Neural cell (in vitro differentiated cells): ENCODE measurements around the gene ARL15. TPM values are rescaled to one million over a fixed set of nuclear protein-coding genes. Genes with fewer than 3 reads are reported as not detected.

ENCODE experiments used
- H2AFZ ChIP-seq: fragments of 200-600, 300-800 bp; sonication (generic), shearing (Covaris generic); 2 replicates; pipeline ENCODE4 v1.6.0; 2014; ENCODE audit warnings: low read depth, mild to moderate bottlenecking, antibody characterized with exemption, low read length, moderate library complexity
- H3F3A ChIP-seq: fragments of 200-600 bp; shearing (Covaris generic); 2 replicates; pipeline ENCODE4 v1.6.1; 2016; ENCODE audit warnings: mild to moderate bottlenecking, moderate library complexity, mixed read lengths, antibody characterized with exemption, low read length; ENCODE audit not compliant: insufficient read depth, poor library complexity, severe bottlenecking
- H3K27ac ChIP-seq: fragments of 200-600, 300-800 bp; sonication (generic), shearing (Covaris generic); 2 replicates; pipeline ENCODE4 v1.5.1; 2014; ENCODE audit warnings: mild to moderate bottlenecking, low read length, moderate library complexity
- H3K27me3 ChIP-seq: fragments of 300-800, 200-600 bp; sonication (generic), shearing (Covaris generic); 2 replicates; pipeline ENCODE4 v1.6.0; 2014; ENCODE audit warnings: mild to moderate bottlenecking, low read depth, low read length, moderate library complexity; ENCODE audit not compliant: insufficient read depth
- H3K36me3 ChIP-seq: fragments of 300-800, 200-600 bp; sonication (generic), shearing (Covaris generic); 2 replicates; pipeline ENCODE4 v1.5.1; 2014; ENCODE audit warnings: mild to moderate bottlenecking, antibody characterized with exemption, low read length, moderate library complexity; ENCODE audit not compliant: insufficient read depth
- H3K4me2 ChIP-seq: fragments of 300-800, 200-600 bp; sonication (generic), shearing (Covaris generic); 2 replicates; pipeline ENCODE4 v1.6.0; 2014; ENCODE audit warnings: mild to moderate bottlenecking, low read length
- H3K4me3 ChIP-seq: fragments of 300-800, 200-600 bp; sonication (generic), shearing (Covaris generic); 2 replicates; pipeline ENCODE4 v1.5.1; 2014; ENCODE audit warnings: mild to moderate bottlenecking, low read length, moderate library complexity
- H3K79me2 ChIP-seq: fragments of 200-600 bp; shearing (Covaris generic); replicated peaks from 2 replicates; pipeline ENCODE4 v1.6.0; 2014; ENCODE audit warnings: mild to moderate bottlenecking, low read length, moderate library complexity; ENCODE audit not compliant: insufficient read depth
- H3K9ac ChIP-seq: fragments of 300-800, 200-600 bp; sonication (generic), shearing (Covaris generic); 2 replicates; pipeline ENCODE4 v1.6.1; 2016; ENCODE audit warnings: mild to moderate bottlenecking, low read length, mixed read lengths
- H3K9me2 ChIP-seq: fragments of 200-600 bp; shearing (Covaris generic); 2 replicates; pipeline ENCODE4 v1.6.1; 2016; ENCODE audit warnings: mild to moderate bottlenecking, low read length, mixed read lengths; ENCODE audit not compliant: insufficient read depth
- H3K9me3 ChIP-seq: fragments of 200-600, 300-800 bp; sonication (generic), shearing (Covaris generic); 2 replicates; pipeline ENCODE4 v1.6.1; 2016; ENCODE audit warnings: mild to moderate bottlenecking, mixed run types, low read length, moderate library complexity, mixed read lengths
- H4K20me1 ChIP-seq: fragments of 200-600 bp; shearing (Covaris generic); 2 replicates; pipeline ENCODE4 v1.6.1; 2016; ENCODE audit warnings: mild to moderate bottlenecking, mixed run types; ENCODE audit not compliant: insufficient read depth
- CTCF ChIP-seq: fragments of 450-650 bp; IDR thresholded peaks from 2 replicates; pipeline ENCODE4 v1.5.1; 2014; ENCODE audit warnings: antibody characterized with exemption, mild to moderate bottlenecking, moderate library complexity; ENCODE audit not compliant: poor library complexity, severe bottlenecking
- EP300 ChIP-seq: fragments of 450-650 bp; conservative IDR thresholded peaks from 2 replicates; pipeline ENCODE4 v1.6.1; 2014; ENCODE audit warnings: antibody characterized with exemption, mild to moderate bottlenecking, moderate library complexity; ENCODE audit not compliant: poor library complexity, severe bottlenecking
- EZH2 ChIP-seq: fragments of 200-600, 300-800 bp; shearing (Covaris generic), sonication (generic); IDR thresholded peaks from 2 replicates; pipeline ENCODE4 v1.6.1; 2014; ENCODE audit warnings: antibody characterized with exemption, low read length, borderline replicate concordance, mild to moderate bottlenecking; ENCODE audit not compliant: insufficient read depth, poor library complexity, severe bottlenecking
- MXI1 ChIP-seq: fragments of 450-650 bp; conservative IDR thresholded peaks from 2 replicates; pipeline ENCODE4 v1.6.1; 2014; ENCODE audit warnings: antibody characterized with exemption, mild to moderate bottlenecking; ENCODE audit not compliant: poor library complexity, severe bottlenecking
- POLR2AphosphoS5 ChIP-seq: IDR thresholded peaks from 2 replicates; pipeline ENCODE4 v1.6.1; 2012
- RAD21 ChIP-seq: fragments of 450-650 bp; conservative IDR thresholded peaks from 2 replicates; pipeline ENCODE4 v1.6.1; 2014; ENCODE audit warnings: antibody characterized with exemption, mild to moderate bottlenecking, moderate library complexity
- REST ChIP-seq: IDR thresholded peaks from 2 replicates; pipeline ENCODE4 v1.6.1; 2012; ENCODE audit warnings: borderline replicate concordance
- SMC3 ChIP-seq: fragments of 450-650 bp; conservative IDR thresholded peaks from 2 replicates; pipeline ENCODE4 v1.6.1; 2014; ENCODE audit warnings: antibody characterized with exemption, mild to moderate bottlenecking, moderate library complexity; ENCODE audit not compliant: poor library complexity
- TAF1 ChIP-seq: IDR thresholded peaks from 2 replicates; pipeline ENCODE4 v1.6.1; 2012; ENCODE audit warnings: low read depth
- polyA plus RNA-seq: library from polyadenylated mRNA; depleted of rRNA; stranded (reverse); fragments of >200 nt; gene quantifications from 2 replicates; pipeline ENCODE4 v1.2.3, GENCODE V29; 2014

ARL15 gene
- polyA plus RNA-seq, 1 donor from 2014 or later = 51.9 TPM

GRCh38 chr5:54344653-54345052 is 34.3 kb upstream of the ARL15 start:
- H3K4me2 ChIP-seq = no peak overlapping the region
- H3K9me2 ChIP-seq = no peaks in the 10 kb centered on the region
- no peaks in the 10 kb centered on the region for H3K36me3 ChIP-seq
- no peaks in the 10 kb centered on the region for H3K79me2 ChIP-seq
- no peak overlapping the region for H3K4me3 ChIP-seq
- no peaks in the 10 kb centered on the region for H4K20me1 ChIP-seq
- H3F3A ChIP-seq = no peaks in the 10 kb centered on the region
- no peaks in the 10 kb centered on the region for H3K27me3 ChIP-seq
- H3K27ac ChIP-seq = no peak overlapping the region
- no peak overlapping the region for H3K9ac ChIP-seq
- no peak overlapping the region for H2AFZ ChIP-seq
- no peaks in the 10 kb centered on the region for H3K9me3 ChIP-seq
- TF ChIP-seq REST (no peak), SMC3 (no peak), TAF1 (no peak), MXI1 (no peak), RAD21 (no peak), CTCF (no peak), EP300 (no peak), POLR2AphosphoS5 (no peak), EZH2 (no peak)

GRCh38 chr5:54341971-54342370 is 31.6 kb upstream of the ARL15 start:
- Histone ChIP-seq H3K27me3 (no peaks in the 10 kb centered on the region), H3K9me2 (no peaks in the 10 kb centered on the region), H3K9me3 (no peaks in the 10 kb centered on the region), H4K20me1 (no peaks in the 10 kb centered on the region), H3K9ac (no peak overlapping the region), H3K79me2 (no peaks in the 10 kb centered on the region), H3K4me3 (no peak overlapping the region), H2AFZ (no peak overlapping the region), H3K36me3 (no peaks in the 10 kb centered on the region), H3K27ac (no peak overlapping the region), H3F3A (no peaks in the 10 kb centered on the region), H3K4me2 (no peak overlapping the region)
- TF ChIP-seq POLR2AphosphoS5 (no peak), EP300 (no peak), EZH2 (no peak), MXI1 (no peak), CTCF (no peak), SMC3 (no peak), REST (no peak), TAF1 (no peak), RAD21 (no peak)
